Eye (tissue), 1 donor: ENCODE results near the gene C19orf12.

ENCODE experiments used
- DNase-seq: peaks from one replicate; pipeline ENCODE4 v3.0.0-alpha.2; 2015

C19orf12 gene

GRCh38 chr19:29662278-29662603 is 52.8 kb downstream of the C19orf12 start:
- peak; percentile 28 for DNase-seq

- no peak for DNase-seq
These were observed 54.2 kb downstream of the C19orf12 start for GRCh38 chr19:29660835-29661234.

GRCh38 chr19:29658221-29658991 is 56.7 kb downstream of the C19orf12 start:
- no peak for DNase-seq

GRCh38 chr19:29655648-29656335 is 59.3 kb downstream of the C19orf12 start:
- DNase-seq, result no peak

- no peak for DNase-seq
These were observed 61.7 kb downstream of the C19orf12 start for GRCh38 chr19:29653398-29653797.

GRCh38 chr19:29651622-29652394 is 63.3 kb downstream of the C19orf12 start:
- DNase-seq, result no peak

GRCh38 chr19:29650772-29651387 is 64.2 kb downstream of the C19orf12 start:
- no peak for DNase-seq
